Measurements from ENCODE around the gene CALM3.

Gene CALM3

DNA sequence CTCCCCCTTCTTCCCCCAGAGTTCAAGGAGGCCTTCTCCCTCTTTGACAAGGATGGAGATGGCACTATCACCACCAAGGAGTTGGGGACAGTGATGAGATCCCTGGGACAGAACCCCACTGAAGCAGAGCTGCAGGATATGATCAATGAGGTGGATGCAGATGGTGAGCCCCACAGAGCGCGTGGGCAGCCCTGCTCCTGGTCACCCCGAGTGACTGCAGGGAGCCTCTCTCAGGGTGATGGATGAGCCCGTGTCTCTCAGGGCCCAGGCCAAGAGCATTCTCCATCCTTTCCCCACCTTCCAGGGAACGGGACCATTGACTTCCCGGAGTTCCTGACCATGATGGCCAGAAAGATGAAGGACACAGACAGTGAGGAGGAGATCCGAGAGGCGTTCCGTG is 7.0 kb downstream of the CALM3 start:
- no peak for DNase-seq (ENCODE audit: low spot score)
- no peak overlapping the region for H3K27ac ChIP-seq
- CTCF ChIA-PET = no interaction called here
- POLR2A ChIA-PET (ENCODE audit: low non-redundant PET) = interaction anchor here (0.6 kb wide), 1 partner anchor 8 kb away, joined by 3 read pairs; no protein-coding TSS in a partner anchor
- TF ChIP-seq, protein P1, sequence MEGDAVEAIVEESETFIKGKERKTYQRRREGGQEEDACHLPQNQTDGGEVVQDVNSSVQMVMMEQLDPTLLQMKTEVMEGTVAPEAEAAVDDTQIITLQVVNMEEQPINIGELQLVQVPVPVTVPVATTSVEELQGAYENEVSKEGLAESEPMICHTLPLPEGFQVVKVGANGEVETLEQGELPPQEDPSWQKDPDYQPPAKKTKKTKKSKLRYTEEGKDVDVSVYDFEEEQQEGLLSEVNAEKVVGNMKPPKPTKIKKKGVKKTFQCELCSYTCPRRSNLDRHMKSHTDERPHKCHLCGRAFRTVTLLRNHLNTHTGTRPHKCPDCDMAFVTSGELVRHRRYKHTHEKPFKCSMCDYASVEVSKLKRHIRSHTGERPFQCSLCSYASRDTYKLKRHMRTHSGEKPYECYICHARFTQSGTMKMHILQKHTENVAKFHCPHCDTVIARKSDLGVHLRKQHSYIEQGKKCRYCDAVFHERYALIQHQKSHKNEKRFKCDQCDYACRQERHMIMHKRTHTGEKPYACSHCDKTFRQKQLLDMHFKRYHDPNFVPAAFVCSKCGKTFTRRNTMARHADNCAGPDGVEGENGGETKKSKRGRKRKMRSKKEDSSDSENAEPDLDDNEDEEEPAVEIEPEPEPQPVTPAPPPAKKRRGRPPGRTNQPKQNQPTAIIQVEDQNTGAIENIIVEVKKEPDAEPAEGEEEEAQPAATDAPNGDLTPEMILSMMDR (conservative IDR thresholded peaks at IDR 0.05; ENCODE audit: low read depth) = no peak

- POLR2A ChIA-PET (ENCODE audit: low non-redundant PET) = interaction anchor here (0.6 kb wide), 1 partner anchor 9 kb away, joined by 3 read pairs; no protein-coding TSS in a partner anchor
- peak overlapping the region; percentile 17; the same call in 1 of the 2 replicates for H3K27ac ChIP-seq
- TF ChIP-seq, protein P1 (conservative IDR thresholded peaks at IDR 0.05; ENCODE audit: low read depth) = no peak
- CTCF ChIA-PET = no interaction called here
- DNase-seq (ENCODE audit: low spot score) = no peak
Measured at GRCh38 chr19:46608581-46609345, 7.6 kb downstream of the CALM3 start.

DNA sequence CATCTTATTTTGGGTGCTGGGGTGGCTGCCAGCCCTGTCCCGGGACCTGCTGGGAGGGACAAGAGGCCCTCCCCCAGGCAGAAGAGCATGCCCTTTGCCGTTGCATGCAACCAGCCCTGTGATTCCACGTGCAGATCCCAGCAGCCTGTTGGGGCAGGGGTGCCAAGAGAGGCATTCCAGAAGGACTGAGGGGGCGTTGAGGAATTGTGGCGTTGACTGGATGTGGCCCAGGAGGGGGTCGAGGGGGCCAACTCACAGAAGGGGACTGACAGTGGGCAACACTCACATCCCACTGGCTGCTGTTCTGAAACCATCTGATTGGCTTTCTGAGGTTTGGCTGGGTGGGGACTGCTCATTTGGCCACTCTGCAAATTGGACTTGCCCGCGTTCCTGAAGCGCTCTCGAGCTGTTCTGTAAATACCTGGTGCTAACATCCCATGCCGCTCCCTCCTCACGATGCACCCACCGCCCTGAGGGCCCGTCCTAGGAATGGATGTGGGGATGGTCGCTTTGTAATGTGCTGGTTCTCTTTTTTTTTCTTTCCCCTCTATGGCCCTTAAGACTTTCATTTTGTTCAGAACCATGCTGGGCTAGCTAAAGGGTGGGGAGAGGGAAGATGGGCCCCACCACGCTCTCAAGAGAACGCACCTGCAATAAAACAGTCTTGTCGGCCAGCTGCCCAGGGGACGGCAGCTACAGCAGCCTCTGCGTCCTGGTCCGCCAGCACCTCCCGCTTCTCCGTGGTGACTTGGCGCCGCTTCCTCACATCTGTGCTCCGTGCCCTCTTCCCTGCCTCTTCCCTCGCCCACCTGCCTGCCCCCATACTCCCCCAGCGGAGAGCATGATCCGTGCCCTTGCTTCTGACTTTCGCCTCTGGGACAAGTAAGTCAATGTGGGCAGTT is 8.6 kb downstream of the CALM3 start:
- DNase-seq (ENCODE audit: low spot score) = no peak
- TF ChIP-seq, protein P1 (conservative IDR thresholded peaks at IDR 0.05; ENCODE audit: low read depth) = no peak
- peak overlapping the region; percentile 17 for H3K27ac ChIP-seq
- ChIA-PET POLR2A (ENCODE audit: low non-redundant PET) (no interaction called here), CTCF (interaction anchor here (0.7 to 1.3 kb wide), 2 partner anchors 53 to 81 kb away, joined by 3 to 5 read pairs; no protein-coding TSS in a partner anchor)

- TF ChIP-seq, protein P1 (conservative IDR thresholded peaks at IDR 0.05; ENCODE audit: low read depth) = no peak
- H3K27ac ChIP-seq = peak overlapping the region; percentile 17
- ChIA-PET POLR2A (ENCODE audit: low non-redundant PET) (no interaction called here), CTCF (interaction anchor here (0.6 to 1.5 kb wide), 5 partner anchors 21 to 1490 kb away, joined by 3 to 5 read pairs (median 4); no protein-coding TSS in a partner anchor)
- no peak for DNase-seq (ENCODE audit: low spot score)
Measured at GRCh38 chr19:46610413-46610775, 9.3 kb downstream of the CALM3 start.

DNA sequence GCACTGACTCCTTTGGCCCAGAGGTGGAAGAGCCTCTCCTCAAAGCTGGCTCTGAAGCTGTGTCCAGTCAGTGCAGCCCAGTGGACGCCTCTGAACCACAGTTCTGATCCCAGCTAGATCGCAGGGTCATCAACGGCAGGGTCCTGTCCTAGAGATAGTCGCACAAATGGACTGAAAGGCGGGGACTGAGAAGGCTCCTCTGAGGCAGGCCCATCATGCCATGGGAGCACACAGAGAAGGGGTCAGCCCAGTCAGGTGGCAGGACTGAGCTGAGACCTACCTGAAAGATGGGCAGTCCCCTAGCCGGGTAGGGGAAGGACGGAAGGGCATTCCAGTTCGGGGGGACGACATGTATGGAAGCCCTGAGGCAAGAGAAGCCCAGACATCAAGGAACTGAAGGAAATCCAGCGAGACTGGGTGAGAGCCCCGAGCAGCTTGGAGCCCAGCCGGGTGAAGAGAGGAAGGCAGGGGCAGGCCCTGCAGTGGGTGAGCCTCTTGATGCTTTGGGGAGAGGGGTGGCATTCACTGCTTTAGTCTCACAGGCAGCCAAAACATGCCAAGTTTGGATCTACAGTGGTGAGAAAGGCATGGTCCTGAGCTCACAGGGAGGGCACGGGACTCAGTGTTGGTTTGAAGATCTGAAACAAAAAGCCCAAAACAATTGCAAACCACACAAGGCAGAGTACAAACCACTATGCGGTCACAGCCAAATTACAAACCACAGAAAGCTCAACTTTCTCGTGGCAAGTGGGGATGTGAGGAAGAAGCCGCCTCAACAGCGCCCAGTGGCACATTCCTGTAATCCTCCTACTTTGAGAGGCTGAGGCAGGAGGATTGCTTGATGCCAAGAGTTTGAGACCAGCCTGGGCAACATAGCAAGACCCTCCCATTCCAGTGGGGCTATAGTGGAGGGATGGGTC is 10.0 kb downstream of the CALM3 start:
- POLR2A ChIA-PET (ENCODE audit: low non-redundant PET) = no interaction called here
- CTCF ChIA-PET = interaction anchor here (0.5 to 2.5 kb wide), 6 partner anchors 20 to 1490 kb away, joined by 3 to 15 read pairs (median 4); partner anchors contain the start of gene DACT3
- peak overlapping the region; percentile 17 for H3K27ac ChIP-seq
- TF ChIP-seq, protein P1 (conservative IDR thresholded peaks at IDR 0.05; ENCODE audit: low read depth) = no peak
- DNase-seq (ENCODE audit: low spot score) = no peak
